ENCODE data around the gene CAMK1D.
"Not testable (repeated sequence)": the region's sequence is repeated elsewhere in the genome, so short reads cannot be mapped to it uniquely, and the experiment has no call there.

CAMK1D gene

DNA sequence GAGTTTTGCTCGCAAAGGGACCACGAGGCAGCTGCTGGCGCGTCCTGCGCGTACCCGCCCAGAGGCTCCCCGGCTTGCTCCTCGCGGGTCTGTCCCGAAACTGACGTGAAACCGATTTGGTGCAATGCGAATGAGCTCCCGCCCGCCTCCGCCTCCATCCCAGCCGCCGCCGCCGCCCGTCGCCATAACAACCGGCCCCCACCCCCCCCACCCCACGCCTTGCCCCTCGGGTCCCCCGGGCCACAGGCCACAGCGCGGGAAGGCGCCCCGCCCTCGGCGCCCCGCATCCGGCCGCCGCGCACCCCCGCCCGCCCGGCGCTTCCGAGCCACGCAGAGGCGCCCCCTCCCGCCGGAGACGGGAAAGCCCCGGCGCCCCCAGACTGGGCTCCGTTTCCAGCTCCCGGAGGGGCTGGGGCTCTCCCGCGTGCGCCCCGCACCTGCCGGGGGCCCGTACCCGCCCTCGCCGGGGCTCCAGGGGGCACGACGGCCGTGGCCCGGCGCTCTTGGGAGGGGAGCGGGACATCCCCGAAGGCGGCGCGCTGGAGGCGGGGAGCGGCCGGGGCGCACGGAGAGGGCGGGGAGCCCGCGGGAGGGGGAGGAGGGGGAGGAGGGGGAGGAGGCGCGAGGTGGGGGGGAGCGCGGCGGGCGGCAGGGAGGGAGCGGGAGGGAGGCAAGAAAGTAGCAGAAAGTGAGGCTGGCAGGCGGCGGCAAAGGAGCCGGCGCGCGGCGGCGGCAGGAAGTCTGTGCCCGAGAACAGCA, at the start of gene CAMK1D:
Gene CAMK1D (plus strand): TSS at position 678 of the 759 bp plus-strand sequence.
- DNase-seq (ENCODE audit: low read depth): no peak

DNA sequence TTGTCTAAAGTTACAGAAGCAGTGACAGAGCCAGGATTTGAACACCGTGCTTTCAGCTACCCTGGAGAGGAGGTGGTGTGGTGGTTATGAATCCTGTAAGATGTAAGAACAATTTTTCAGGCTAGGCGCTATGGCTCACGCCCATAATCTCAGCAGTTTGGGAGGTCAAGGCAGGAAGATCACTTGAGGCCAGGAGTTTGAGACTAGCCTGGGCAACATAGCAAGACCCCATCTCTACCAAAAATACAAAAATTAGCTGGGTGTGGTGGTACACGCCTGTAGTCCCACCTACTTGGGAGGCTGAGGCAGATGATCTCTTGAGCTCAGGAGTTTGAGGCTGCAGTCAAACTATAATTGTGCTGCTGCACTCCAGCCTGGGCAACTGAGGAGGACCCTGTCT, 48.3 kb upstream of the CAMK1D start:
- not testable (repeated sequence) for DNase-seq (ENCODE audit: low read depth)

DNA sequence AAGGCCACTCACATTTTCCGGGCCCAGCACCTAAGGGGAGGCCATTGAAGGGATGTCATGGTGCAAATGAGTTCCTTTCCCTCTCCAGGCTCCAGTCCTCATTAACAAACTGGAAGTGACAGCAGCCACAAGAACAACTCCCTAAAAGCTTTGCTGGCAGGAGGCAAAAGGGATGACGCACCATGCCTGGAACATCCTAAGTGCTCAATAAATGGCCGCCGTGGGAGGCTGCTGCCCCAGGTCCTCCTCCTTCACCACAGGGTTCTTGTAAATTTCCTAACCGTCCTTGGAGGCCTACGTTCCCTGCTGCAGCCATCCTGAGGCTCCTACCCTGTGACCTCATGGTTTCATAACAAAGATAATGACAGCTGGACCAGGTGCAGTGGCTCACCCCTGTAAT, 41.3 kb upstream of the CAMK1D start:
- no peak for DNase-seq (ENCODE audit: low read depth)

DNA sequence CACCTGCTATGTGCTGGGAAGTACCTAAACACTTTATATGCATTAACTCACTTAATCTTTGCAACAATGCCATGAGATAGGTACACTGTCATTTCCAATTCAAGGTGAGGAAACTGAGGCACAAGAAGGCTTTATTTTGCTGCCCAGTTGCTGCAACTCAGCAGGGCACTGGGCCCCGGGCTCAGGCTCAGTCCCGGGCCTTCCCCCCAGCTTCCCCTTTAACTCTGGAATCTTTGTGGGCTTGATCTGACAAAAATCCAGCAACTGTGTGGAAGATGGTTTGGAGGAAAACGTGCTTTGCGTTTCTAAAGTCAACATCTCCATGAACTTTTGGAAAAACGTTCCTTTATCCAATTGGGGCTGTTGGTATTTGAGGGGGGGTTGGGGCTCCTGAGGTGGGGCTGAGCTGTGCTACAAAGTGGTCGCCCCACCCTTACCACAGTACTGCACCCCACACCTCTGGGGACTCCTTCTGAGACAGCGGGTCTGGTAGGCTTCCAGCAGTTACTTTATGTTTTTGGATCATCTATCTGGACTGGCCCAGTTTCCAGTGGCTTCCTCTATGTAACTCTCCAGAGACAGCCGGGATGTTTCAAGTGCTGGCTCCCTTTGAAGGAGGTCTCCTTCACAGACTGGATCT, 40.5 kb upstream of the CAMK1D start:
- no peak for DNase-seq (ENCODE audit: low read depth)

DNA sequence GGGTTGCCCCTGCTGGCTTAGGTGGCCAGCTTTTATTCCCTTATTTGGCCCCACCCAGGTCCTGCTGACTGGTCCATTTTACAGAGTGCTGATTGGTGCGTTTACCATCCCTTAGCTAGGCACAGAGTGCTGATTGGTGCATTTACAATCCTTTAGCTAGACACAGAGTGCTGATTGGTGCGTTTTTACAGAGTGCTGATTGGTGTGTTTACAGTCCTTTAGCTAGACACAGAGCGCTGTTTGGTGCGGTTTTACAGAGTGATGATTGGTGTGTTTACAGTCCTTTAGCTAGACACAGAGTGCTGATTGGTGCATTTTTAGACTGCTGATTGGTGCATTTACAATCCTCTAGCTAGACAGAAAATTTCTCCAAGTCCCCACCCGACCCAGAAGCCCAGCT, 39.6 kb upstream of the CAMK1D start:
- not testable (repeated sequence) for DNase-seq (ENCODE audit: low read depth)

DNA sequence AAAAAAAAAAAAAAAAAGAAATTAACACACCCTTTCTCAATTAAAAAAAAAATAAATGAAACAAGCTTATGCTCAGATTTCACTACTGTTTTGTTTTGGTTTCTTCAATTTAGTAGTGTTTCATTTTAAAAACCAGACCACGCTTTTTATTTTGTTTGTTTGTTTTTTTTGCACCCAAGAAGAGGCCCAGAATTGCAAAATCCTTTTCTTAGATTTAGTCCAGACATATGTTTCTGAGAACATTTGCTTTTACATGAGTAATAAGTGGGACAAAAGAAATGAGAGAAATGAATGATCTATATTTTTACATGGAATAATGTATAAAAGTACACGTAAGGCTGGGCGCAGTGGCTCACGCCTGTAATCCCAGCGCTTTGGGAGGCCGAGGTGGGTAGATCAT, 34.5 kb upstream of the CAMK1D start:
- no peak for DNase-seq (ENCODE audit: low read depth)

DNA sequence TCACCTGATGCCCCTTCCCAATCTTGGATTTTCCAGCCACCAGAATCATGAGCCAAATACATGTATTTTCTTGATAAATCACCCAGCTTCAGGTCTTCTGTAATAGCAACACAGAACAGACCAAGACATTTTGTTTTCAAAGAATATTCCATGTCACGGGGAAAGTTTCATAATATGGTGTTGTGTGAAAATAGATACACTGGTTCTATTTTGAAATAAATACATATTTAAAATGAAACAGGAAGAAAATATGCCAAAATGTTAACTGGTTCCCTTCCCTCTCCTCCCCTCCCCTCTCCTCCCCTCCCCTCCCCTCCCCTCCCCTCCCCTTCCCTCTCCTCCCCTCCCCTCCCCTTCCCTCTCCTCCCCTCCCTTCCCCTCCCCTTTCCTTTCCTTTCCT, 30.3 kb upstream of the CAMK1D start:
- DNase-seq (ENCODE audit: low read depth): no peak

DNA sequence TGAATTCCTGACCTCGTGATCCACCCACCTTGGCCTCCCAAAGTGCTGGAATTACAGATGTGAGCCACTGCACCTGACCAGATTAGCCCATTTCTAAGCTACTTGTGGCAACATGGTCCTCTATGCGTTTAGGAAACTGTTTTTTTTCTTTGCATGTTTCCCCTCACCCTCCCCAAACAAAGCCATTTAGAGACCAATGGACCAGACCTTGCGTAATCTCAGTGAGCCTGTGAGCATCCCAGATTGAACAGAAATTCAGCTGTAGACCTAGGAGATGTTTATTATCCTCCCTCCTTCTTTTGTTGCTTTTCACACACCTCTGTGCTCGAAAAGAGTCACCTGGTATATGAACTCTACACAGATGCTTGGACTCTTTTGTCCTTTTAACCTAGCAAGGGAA, 28.5 kb upstream of the CAMK1D start:
- DNase-seq (ENCODE audit: low read depth): no peak

DNA sequence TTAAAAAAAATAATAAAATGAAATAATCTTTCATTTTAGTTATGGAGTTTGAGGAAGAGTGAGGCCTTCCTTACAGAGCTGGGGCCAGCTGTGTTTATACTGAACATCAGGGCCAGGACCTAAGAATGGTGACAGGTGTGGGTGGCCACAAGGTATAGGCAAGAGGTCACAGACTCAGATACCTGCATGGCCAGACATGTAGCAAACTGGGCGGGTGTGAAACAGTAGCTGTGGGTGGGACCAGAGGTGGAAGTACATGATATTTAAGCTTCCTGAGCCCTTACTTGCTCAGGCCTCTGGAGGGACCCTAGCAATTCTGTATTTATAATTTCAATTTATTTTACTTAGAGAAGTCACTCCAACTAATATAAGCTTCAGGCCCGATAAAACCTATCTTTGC, 27.7 kb upstream of the CAMK1D start:
- DNase-seq (ENCODE audit: low read depth): no peak

DNA sequence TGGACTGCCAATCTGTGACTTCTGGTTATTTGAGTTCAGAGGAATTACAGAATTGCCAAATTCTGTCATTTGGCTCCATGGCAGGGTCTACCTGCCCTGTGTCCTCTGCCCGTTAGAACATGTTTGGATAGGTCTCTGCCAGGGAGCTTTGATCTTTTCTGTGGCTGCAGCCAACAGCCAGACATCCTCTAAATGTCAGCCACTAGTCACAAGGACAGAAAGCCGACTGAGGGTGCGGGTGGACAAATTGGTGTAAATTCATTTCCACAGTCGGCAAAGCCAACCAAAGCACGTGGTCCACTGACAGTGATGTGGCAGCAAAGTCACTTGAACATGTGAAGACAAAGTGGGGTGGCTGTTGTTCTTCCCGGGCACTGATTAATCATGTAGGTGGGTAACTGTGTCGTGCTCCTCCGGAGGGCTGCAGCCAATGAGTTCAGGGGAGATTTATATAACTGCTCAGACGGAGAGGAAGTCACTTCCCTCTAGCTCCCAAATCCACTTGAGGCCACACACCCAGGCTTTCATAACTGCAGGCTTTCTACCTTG, 26.7 kb upstream of the CAMK1D start:
- no peak for DNase-seq (ENCODE audit: low read depth)

DNA sequence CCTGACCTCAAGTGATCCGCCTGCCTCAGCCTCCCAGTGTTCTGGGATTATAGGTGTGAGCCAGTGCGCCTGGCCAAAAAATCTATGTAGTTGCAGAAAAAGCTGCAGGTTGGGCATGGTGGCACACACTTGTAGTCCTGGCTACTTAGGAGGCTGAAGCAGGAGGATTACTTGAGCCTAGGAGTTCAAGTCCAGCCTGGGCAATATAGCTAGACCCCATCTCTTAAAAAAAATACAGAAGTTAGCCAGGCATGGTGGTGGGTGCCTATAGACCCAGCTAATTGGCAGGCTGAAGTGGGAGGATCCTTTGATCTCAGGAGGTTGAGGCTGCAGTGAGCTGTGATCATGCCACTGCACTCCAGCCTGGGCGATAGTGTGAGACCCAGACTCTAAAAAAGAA, 24.8 kb upstream of the CAMK1D start:
- no peak for DNase-seq (ENCODE audit: low read depth)

DNA sequence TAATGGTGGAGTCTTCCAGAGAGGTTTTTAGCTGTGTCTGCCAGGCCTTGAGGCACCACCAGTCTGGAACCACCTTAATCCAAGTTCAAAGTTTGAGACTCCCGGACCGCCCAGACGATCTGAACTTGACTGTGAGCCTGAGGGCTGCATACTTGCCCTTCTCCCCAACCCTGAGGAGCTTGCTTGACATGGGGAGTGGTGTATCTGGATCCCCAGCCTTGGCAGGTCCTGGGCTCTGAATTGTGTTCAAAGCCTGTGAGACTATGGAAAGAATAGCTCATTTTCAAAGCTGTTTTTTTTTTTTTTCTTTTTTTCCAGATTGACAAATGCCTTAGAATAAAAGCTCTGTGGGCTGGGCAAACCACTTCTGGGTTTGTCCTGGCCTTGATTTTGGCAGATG, 22.3 kb upstream of the CAMK1D start:
- no peak for DNase-seq (ENCODE audit: low read depth)

DNA sequence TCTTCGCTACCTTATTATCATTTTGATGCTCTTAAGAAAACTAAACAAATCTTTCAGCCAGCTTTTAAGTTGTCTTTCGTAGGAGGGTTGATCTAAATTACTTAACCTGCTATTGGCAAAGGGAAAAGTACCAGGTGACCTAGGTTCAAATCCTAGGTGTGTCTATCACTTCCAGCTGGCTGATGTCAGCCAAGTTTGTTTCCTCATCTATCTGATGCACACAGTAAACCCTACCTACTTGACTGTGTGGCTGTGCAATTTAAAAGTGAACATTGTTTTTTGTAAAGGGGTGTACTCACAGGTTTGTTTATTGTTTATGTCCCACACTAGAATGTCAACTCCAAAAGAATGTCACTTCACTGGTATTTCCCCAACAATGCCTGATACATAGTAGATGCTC, 21.9 kb upstream of the CAMK1D start:
- DNase-seq (ENCODE audit: low read depth): no peak

DNA sequence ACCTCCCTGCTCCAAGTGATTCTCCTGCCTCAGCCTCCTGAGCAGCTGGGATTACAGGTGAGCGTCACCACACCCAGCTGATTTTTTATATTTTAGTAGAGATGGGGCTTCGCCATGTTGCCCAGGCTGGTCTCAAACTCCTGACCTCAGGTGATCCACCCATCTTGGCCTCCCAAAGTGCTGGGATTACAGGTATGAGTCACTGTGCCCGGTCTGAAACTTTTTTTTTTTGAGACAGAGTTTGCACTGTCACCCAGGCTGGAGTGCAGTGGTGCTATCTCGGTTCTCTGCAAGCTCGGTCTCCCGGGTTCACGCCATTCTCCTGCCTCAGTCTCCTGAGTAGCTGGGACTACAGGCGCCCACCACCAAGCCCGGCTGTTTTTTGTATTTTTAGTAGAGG, 21.0 kb upstream of the CAMK1D start:
- not testable (repeated sequence) for DNase-seq (ENCODE audit: low read depth)

DNA sequence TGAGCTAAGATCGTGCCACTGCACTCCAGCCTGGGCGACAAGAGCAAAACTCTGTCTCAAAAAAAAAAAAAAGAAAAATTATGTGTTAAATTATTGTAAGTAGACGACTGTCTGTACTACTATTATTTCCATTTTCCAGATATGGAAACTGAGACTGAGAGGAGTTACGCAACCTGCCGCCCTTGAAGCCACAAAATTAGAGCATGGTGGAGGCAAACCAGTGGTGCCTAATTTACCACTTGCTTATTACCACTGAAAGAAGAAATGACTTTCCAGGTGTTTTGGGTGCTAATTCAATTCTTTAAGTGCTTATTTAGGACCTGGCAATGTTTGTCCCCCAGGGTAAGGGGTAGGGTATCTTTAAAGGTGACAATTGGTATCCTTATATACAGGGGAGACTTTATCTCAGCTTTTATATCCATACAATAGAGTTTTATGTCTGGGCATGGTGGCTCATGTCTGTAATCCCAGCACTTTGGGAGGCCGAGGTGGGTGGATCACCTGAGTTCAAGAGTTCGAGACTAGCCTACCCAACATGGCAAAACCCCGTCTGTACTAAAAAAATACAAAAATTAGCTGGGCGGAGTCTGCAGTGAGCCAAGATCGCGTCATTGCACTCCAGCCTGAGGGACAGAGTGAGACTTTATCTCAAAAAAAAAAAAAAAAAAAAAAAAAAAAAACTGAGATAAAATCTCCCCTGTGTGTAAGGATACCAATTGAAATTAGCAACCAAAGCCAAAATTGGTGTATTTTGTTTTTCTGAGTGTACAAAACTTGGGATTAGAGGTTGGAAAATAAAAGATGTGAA, 16.6 kb upstream of the CAMK1D start:
- no peak for DNase-seq (ENCODE audit: low read depth)

DNA sequence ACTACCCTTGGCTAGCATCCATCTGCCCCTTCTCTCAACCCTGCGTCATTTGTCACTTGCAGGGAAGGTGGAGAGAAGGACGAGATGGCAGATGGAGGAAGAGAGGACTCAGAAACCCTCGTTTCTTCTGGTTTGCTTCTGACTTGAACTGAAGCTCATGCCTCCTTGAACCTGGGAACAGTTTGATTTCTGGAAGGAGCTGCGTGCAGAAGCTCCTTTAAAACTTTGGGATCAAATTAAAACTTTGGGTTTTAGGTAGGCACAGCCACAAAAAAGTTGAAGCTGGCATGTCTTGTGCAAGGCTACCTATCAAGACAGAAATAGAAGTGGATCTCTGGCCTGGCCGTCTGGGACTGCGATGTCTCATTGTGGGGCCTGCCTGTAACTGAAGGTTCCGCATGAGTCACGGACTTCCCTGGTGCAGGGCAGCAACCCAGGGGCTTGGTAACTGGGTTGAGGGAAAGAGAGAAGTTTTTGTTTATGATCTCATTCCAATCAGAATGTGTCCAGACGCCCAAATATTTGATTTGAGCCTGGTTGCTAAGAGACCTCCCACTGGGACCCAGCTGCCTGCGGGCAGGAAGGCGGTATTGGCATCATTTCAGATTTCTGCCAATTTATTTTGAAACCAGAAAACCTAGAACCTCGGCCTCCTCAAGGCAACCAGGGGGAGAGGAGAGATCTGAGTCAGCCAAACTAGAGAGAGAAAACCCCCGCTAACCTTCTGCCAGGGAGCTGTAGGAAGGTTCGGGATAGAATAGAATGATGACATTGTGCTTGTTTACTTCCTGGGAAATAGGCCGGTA, 15.8 kb upstream of the CAMK1D start:
- DNase-seq (ENCODE audit: low read depth): peak; percentile 89

DNA sequence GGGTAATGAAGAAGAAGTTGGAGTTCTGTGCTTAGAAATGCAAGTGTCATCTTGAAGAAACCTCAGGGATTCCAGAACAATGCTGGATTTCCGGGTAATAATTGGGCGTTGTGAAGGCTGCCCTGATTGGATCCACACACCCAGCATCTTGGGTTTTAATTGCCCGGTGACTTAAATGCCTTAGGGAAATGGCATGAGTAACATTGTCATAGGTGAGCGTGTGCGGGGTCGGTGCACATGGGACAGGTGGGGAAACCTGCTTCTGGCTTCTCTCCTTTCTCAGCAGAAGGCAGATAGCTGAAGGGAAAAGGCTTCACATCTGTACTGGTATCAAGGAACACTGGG, 15.2 kb upstream of the CAMK1D start:
- no peak for DNase-seq (ENCODE audit: low read depth)

DNA sequence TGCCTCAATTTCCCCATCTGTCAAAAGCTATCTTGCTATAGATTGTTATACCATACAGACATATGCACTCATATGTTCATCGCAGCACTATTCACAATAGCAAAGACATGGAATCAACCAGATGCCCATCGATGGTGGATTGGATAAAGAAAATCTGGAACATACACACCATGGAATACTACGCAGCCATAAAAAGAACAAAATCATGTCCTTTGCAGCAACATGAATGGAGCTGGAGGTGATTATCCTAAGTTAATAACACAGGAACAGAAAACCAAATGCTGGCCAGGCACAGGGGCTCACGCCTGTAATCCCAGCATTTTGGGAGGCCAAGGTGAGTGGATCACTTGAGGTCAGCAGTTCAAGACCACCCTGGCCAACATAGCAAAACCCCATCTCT, 14.2 kb upstream of the CAMK1D start:
- not testable (repeated sequence) for DNase-seq (ENCODE audit: low read depth)

DNA sequence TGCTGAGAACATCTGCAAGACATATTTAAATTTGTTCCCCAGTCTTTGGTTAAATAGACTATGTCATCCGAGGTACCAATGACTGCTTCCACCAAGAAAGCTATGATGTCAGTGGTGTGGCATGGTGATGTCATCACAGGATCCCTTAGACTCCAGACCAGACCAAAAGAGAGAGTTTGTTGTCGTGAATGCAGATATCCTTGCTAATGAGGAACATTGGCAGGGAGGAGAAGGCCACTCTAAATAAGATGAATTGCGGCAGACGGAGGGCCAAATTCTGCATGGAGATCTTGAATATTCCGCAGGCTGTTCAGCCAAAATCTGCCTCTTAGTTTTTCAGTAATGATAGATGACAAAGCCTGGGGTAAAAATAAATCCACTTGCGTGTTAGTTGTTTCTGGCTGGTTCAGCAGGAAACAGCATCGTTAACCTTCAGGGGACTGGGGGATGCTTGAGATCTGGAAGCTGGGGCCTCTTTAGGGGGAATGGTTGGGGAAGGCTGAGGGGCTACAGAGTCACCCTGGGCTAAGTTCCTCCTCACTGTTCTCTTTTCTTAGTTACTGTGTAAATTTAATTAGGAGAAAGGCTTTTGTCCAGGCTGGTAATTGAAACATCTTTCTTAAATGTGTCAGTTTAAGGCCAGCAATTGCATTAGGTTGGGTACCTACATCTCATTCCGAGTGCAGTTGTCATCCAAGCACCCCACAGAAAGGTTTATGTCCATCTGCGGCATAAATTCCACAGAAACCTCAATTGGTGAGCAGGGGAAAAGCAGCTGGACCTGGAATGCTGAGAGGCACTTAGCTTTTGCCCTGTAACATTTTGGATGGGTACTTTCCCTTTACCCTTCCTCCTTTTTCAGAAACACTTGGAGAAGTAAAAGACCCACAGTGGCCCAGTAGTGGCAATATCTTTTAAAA, 11.6 kb upstream of the CAMK1D start:
- peak; percentile 10 for DNase-seq (ENCODE audit: low read depth)

DNA sequence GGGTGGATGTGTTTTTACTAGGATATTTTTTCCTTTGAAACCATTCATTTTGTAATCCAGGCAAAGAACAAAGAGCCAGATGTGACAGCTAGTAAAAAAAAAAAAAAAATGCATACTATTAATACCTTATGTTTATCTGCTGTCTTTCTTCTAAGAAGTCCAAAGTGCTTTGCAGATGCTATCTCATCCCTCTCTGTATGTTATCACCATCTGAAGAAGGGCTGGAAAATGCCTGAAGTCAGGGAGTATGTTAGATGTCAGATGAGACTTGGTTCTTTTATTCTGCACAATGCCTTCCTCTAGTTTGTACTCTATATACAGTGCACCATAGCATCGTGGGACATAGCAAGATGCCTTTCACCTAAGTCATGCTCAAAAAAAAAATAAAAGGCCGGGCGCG, 10.4 kb upstream of the CAMK1D start:
- DNase-seq (ENCODE audit: low read depth): no peak

DNA sequence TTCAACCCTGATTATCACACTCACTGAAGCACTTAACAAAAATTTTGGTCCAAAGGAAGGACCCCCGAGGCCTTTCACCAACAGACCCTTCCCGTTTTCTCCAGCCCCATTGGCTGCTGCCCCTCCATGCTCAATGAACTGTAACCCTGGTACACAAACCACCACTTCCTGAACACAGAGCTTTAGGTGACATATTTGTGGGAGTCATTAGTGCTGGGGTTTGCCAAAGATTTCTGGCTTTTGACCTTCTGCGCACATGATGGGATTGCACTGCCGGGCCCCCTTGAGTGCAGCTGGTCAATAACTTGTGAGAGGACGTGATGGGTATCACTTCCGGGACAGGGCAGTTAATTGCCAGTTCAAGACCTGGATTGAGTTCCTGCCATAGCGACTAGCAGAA, 9.0 kb upstream of the CAMK1D start:
- no peak for DNase-seq (ENCODE audit: low read depth)

All from GM04503 (cell line).